A549 (cell line): ENCODE results near the gene TNFRSF19.

Experiments used
- CBX2 ChIP-seq: fragments of 200-600 bp; sonication (generic); IDR thresholded peaks from 2 replicates; pipeline ENCODE4 v1.6.1; 2016; ENCODE audit warnings: low read depth, mild to moderate bottlenecking, borderline replicate concordance
- CEBPB ChIP-seq, 2 experiments: fragments of >200 bp in 1 of 2; sonication (Bioruptor Twin) in 1 of 2; formaldehyde crosslinking in 1 of 2; IDR thresholded peaks; 2 replicates each; pipeline ENCODE4 v1.6.1; 2012 to 2016
- CTCF ChIP-seq: fragments of >200 bp; sonication (Bioruptor Twin); formaldehyde crosslinking; IDR thresholded peaks from 3 replicates; pipeline ENCODE4 v1.5.1; 2016
- E2F6 ChIP-seq: IDR thresholded peaks from 2 replicates; pipeline ENCODE4 v1.6.1; 2012; ENCODE audit warnings: low read depth, borderline replicate concordance
- ELK1 ChIP-seq: fragments of 150-350 bp; IDR thresholded peaks from 2 replicates; pipeline ENCODE4 v1.6.1; 2014; ENCODE audit warnings: low read depth, mild to moderate bottlenecking, low read length
- EP300 ChIP-seq, 2 experiments: fragments of >200 bp; sonication (Bioruptor Twin); formaldehyde crosslinking; IDR thresholded peaks; 2 replicates in 1 of 2; 3 replicates in 1 of 2; pipeline ENCODE4 v1.6.1; 2016 to 2017
- HOXA7 ChIP-seq: fragments of 250-450 bp; sonication (Bioruptor Pico); IDR thresholded peaks from 2 replicates; pipeline ENCODE4 v1.5.0; 2020; ENCODE audit warnings: mild to moderate bottlenecking, moderate library complexity
- KDM1A ChIP-seq: fragments of 200-600 bp; sonication (generic); IDR thresholded peaks from 2 replicates; pipeline ENCODE4 v1.6.1; 2016; ENCODE audit warnings: low read depth, mild to moderate bottlenecking
- MAFK ChIP-seq: fragments of 450-650 bp; IDR thresholded peaks from 2 replicates; pipeline ENCODE4 v1.6.1; 2014; ENCODE audit not compliant: partially characterized antibody
- POLR2A ChIP-seq: IDR thresholded peaks from 2 replicates; pipeline ENCODE4 v1.6.1; 2012; ENCODE audit warnings: mild to moderate bottlenecking, low read length
- POLR2AphosphoS2 ChIP-seq: conservative IDR thresholded peaks from 2 replicates; pipeline ENCODE4 v1.6.1; 2012; ENCODE audit warnings: low read length, improper control_type of control experiment, inconsistent platforms
- RAD21 ChIP-seq, 2 experiments: fragments of >200 bp in 1 of 2; sonication (Bioruptor Twin) in 1 of 2; formaldehyde crosslinking in 1 of 2; IDR thresholded peaks in 1 of 2; conservative IDR thresholded peaks in 1 of 2; 2 replicates in 1 of 2; 3 replicates in 1 of 2; pipeline ENCODE4 v1.6.1; 2012 to 2018; ENCODE audit warnings: inconsistent platforms in 1 of 2
- REST ChIP-seq: fragments of 200-600 bp; sonication (generic); IDR thresholded peaks from 2 replicates; pipeline ENCODE4 v1.6.1; 2016; ENCODE audit warnings: antibody characterized with exemption, mild to moderate bottlenecking, moderate library complexity
- USF2 ChIP-seq: fragments of 450-650 bp; IDR thresholded peaks from 2 replicates; pipeline ENCODE4 v1.6.1; 2014; ENCODE audit warnings: antibody characterized with exemption

- no peak for TF ChIP-seq EP300 (IDR thresholded peaks at IDR 0.05)
- no peak for TF ChIP-seq USF2
- TF ChIP-seq MAFK, result no peak
- TF ChIP-seq REST, result no peak
- TF ChIP-seq CTCF, result no peak
- TF ChIP-seq ELK1, result no peak
- TF ChIP-seq CBX2, result no peak
- TF ChIP-seq HOXA7 (CRISPR knock-in tag), result no peak
- TF ChIP-seq RAD21 (conservative IDR thresholded peaks at IDR 0.05 in 1 of 2, IDR thresholded peaks at IDR 0.05 in 1 of 2), result no peak
- no peak for TF ChIP-seq POLR2AphosphoS2
- no peak for TF ChIP-seq KDM1A
- TF ChIP-seq CEBPB (IDR thresholded peaks at IDR 0.05), result no peak
- no peak for TF ChIP-seq E2F6
- no peak for TF ChIP-seq POLR2A
These were observed 22.4 kb downstream of the TNFRSF19 start for GRCh38 chr13:23592596-23592995.
